Activated CD8-positive, alpha-beta T cell treated with anti-CD3 and anti-CD28 coated beads, Interleukin-2, amount 10 ng/mL, durations not matched to agents 7 days and 5 days (primary cell): ENCODE measurements around the gene STIMATE. TPM values are rescaled to one million over a fixed set of nuclear protein-coding genes. Genes with fewer than 3 reads are reported as not detected.

Experiments
- ATAC-seq: fragments of 150-1000 bp; cut with Tn5 transposase; one replicate; pipeline ENCODE4 v1.10.0; 2021; ENCODE audit warnings: moderate library complexity
- CTCF ChIA-PET: fragments of 350-600 bp; sonication (Branson Sonifier 250); formaldehyde crosslinking; loops from one replicate; lab custom pipeline; 2021; ENCODE audit warnings: antibody characterized with exemption; lab: Charles Lee
- POLR2A ChIA-PET: fragments of 350-600 bp; sonication (Branson Sonifier 250); formaldehyde crosslinking; loops from one replicate; lab custom pipeline; 2021; ENCODE audit warnings: antibody characterized with exemption; lab: Charles Lee
- DNase-seq: peaks from one replicate; pipeline ENCODE4 v3.0.0-alpha.2; 2020
- H3K27ac Mint-ChIP-seq: one replicate; pipeline ENCODE4 v1.8.0; 2021; ENCODE audit warnings: mild to moderate bottlenecking, mixed read lengths
- H3K27me3 Mint-ChIP-seq: one replicate; pipeline ENCODE4 v1.8.0; 2021; ENCODE audit warnings: low read depth, mixed read lengths
- H3K36me3 Mint-ChIP-seq: one replicate; pipeline ENCODE4 v1.8.0; 2021; ENCODE audit warnings: low read depth, mixed read lengths
- H3K4me1 Mint-ChIP-seq: one replicate; pipeline ENCODE4 v1.8.0; 2021; ENCODE audit warnings: low read depth, mixed read lengths
- H3K4me3 Mint-ChIP-seq: one replicate; pipeline ENCODE4 v1.8.0; 2021; ENCODE audit warnings: mild to moderate bottlenecking, mixed read lengths
- H3K9me3 Mint-ChIP-seq: one replicate; pipeline ENCODE4 v1.8.0; 2022; ENCODE audit warnings: mixed read lengths; ENCODE audit not compliant: insufficient read depth
- microRNA-seq: library from miRNA; unstranded; fragments of <30 nt; microRNA quantifications from one replicate; pipeline ENCODE4 v1.2.0, GENCODE V29; 2022
- total RNA-seq, 2 experiments: library from RNA; stranded (reverse); gene quantifications; one replicate each; pipeline ENCODE4 v1.2.3, GENCODE V29; 2021

Gene STIMATE
- total RNA-seq, 2 experiments from 2014 or later, result 26.5 to 29.9 TPM

- Mint-ChIP-seq H3K4me1 (no peaks in the 10 kb centered on the region), H3K36me3 (no peaks in the 10 kb centered on the region), H3K27ac (no peak overlapping the region), H3K27me3 (no peaks in the 10 kb centered on the region), H3K9me3 (no peaks in the 10 kb centered on the region), H3K4me3 (no peak overlapping the region)
- POLR2A ChIA-PET, result interaction anchor here (0.6 kb wide), 1 partner anchor 512 kb away, joined by 8 read pairs; no protein-coding TSS in a partner anchor
- DNase-seq, result no peak
- CTCF ChIA-PET, result no interaction called here
- no peak for ATAC-seq
Measured at GRCh38 chr3:52788890-52789745, 108.2 kb downstream of the STIMATE start.

GRCh38 chr3:52787672-52788625 is 109.4 kb downstream of the STIMATE start:
- DNase-seq, result no peak
- no peaks in the 10 kb centered on the region for H3K36me3 Mint-ChIP-seq
- ChIA-PET CTCF (no interaction called here), POLR2A (interaction anchor here (1.5 kb wide), 1 partner anchor 17 kb away, joined by 3 read pairs; the partner anchor contains the start of gene NEK4)
- no peaks in the 10 kb centered on the region for H3K27me3 Mint-ChIP-seq
- no peak for ATAC-seq
- H3K27ac Mint-ChIP-seq, result no peak overlapping the region
- H3K4me3 Mint-ChIP-seq, result no peak overlapping the region
- no peaks in the 10 kb centered on the region for H3K9me3 Mint-ChIP-seq
- H3K4me1 Mint-ChIP-seq, result no peaks in the 10 kb centered on the region

GRCh38 chr3:52787246-52787645 is 110.1 kb downstream of the STIMATE start:
- DNase-seq, result no peak

More at GRCh38 chr3:52787246-52787645, 110.1 kb downstream of the STIMATE start:
- Mint-ChIP-seq H3K4me3 (no peak overlapping the region), H3K4me1 (no peaks in the 10 kb centered on the region), H3K27ac (no peak overlapping the region), H3K9me3 (no peaks in the 10 kb centered on the region), H3K27me3 (no peaks in the 10 kb centered on the region), H3K36me3 (no peaks in the 10 kb centered on the region)
- POLR2A ChIA-PET, result interaction anchor here (1.5 kb wide), 1 partner anchor 16 kb away, joined by 3 read pairs; the partner anchor contains the start of gene NEK4
- CTCF ChIA-PET, result no interaction called here
- no peak for ATAC-seq

Small RNA genes lying within 50 kb of the gene (microRNA-seq; reads per million reads assigned to microRNA genes)
- gene MIR8064, result not detected

Other genes with a start within 250 kb of the STIMATE start
- gene PBRM1, start 211.6 kb downstream of the STIMATE start, total RNA-seq, result 10 to 100 TPM; 83.2 to 91.8 TPM
- 10 to 100 TPM; 85.5 to 86.2 TPM for gene GNL3, start 211.5 kb downstream of the STIMATE start, total RNA-seq
- gene GLT8D1, start 191.8 kb downstream of the STIMATE start, total RNA-seq, result 10 to 100 TPM; 36.4 to 38.2 TPM
- gene SPCS1, start 191.4 kb downstream of the STIMATE start, total RNA-seq, result 100 to 1,000 TPM in 1 of 2 experiments, 10 to 100 TPM in 1; 96.1 to 105 TPM
- 10 to 100 TPM; 21.9 to 23.7 TPM for gene NEK4, start 126.6 kb downstream of the STIMATE start, total RNA-seq
- not detected for gene ITIH1, start 119.9 kb downstream of the STIMATE start, total RNA-seq
- not detected for gene ITIH3, start 102.8 kb downstream of the STIMATE start, total RNA-seq
- gene ITIH4, start 66.9 kb downstream of the STIMATE start, total RNA-seq, result 10 to 100 TPM; 15.1 to 16.3 TPM
- gene MUSTN1, start 62.5 kb downstream of the STIMATE start, total RNA-seq, result 1 to 10 TPM; 1.5 TPM
- 10 to 100 TPM; 31.1 to 33.3 TPM for gene SFMBT1, start 148.5 kb upstream of the STIMATE start, total RNA-seq
- 10 to 100 TPM; 31.7 to 32.3 TPM for gene RFT1, start 232.9 kb upstream of the STIMATE start, total RNA-seq